OCI-LY1 (cell line): ENCODE data around the gene MANBA.

ENCODE experiments used
- CTCF ChIP-seq: fragments of 200-600 bp; sonication (generic), shearing (Covaris generic); IDR thresholded peaks from 2 replicates; pipeline ENCODE4 v1.5.1; 2017; ENCODE audit warnings: mild to moderate bottlenecking, antibody characterized with exemption, low read length, moderate library complexity, mixed read lengths
- EZH2 ChIP-seq: fragments of 200-600 bp; sonication (generic), shearing (Covaris generic); IDR thresholded peaks from 2 replicates; pipeline ENCODE4 v1.8.0; 2017; ENCODE audit warnings: borderline replicate concordance, mixed run types, mild to moderate bottlenecking, antibody characterized with exemption, low read length, moderate library complexity, mixed read lengths

GRCh38 chr4:102736636-102737549, 23.9 kb downstream of the MANBA start:
- TF ChIP-seq CTCF (no peak), EZH2 (no peak)
